ENCODE data around the gene ESR1.

Gene ESR1

DNA sequence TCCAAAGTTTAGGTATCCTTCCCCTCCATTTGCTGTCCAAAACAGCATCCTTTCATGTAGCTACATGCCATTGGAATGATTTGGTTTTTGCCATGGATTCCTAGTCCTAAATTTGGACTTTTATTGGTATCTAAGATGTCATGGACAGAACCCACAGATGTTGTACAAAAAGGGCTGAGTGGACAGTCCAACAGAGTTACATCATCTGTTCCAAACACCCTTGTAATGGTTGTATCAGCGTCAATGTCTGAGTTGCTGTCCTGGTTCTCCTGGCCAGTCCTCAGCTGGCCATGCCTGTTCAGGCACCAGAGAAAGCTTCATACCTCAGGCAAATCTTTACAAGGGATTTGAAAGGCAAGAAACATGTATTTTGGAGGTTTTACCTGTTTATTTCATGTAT, 191.3 kb downstream of the ESR1 start:
- DNase-seq (ENCODE audit: low read depth in 2 of 2) = no peak
- TF ChIP-seq, protein P1, sequence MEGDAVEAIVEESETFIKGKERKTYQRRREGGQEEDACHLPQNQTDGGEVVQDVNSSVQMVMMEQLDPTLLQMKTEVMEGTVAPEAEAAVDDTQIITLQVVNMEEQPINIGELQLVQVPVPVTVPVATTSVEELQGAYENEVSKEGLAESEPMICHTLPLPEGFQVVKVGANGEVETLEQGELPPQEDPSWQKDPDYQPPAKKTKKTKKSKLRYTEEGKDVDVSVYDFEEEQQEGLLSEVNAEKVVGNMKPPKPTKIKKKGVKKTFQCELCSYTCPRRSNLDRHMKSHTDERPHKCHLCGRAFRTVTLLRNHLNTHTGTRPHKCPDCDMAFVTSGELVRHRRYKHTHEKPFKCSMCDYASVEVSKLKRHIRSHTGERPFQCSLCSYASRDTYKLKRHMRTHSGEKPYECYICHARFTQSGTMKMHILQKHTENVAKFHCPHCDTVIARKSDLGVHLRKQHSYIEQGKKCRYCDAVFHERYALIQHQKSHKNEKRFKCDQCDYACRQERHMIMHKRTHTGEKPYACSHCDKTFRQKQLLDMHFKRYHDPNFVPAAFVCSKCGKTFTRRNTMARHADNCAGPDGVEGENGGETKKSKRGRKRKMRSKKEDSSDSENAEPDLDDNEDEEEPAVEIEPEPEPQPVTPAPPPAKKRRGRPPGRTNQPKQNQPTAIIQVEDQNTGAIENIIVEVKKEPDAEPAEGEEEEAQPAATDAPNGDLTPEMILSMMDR (IDR thresholded peaks at IDR 0.05; ENCODE audit: low read depth, low read length) = no peak

DNA sequence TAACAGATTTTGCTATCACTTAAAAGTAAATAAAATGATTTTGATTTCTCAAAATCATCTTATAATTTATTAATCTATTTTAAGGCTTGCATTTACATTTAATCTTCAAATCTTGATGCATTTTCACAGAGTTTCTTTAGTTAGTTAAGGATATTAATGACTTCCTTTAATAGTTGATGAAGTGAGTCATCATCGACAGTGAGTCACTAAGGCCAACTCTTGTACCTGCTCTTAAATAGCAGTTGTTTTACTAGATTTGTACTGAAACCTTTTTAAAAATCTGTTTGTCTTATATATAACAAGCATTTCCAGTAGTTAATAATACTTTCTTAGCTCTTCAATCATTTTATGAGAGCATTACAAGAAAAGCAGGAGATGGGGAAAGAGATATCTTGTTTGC, 191.7 kb downstream of the ESR1 start:
- H3K4me3 ChIP-seq (replicated peaks in 1 of 2; ENCODE audit: low read depth in 2 of 2, low read length in 2 of 2) = no peak overlapping the region
- peak in 1 of 2 donors; percentile 20 for DNase-seq (ENCODE audit: low read depth in 2 of 2)
- TF ChIP-seq, protein P1 (IDR thresholded peaks at IDR 0.05; ENCODE audit: low read depth, low read length) = no peak

More for the DNA sequence above, 191.3 kb downstream of the ESR1 start:
- H3K4me3 ChIP-seq (replicated peaks in 1 of 2; ENCODE audit: low read depth in 2 of 2, low read length in 2 of 2) = no peak overlapping the region

DNA sequence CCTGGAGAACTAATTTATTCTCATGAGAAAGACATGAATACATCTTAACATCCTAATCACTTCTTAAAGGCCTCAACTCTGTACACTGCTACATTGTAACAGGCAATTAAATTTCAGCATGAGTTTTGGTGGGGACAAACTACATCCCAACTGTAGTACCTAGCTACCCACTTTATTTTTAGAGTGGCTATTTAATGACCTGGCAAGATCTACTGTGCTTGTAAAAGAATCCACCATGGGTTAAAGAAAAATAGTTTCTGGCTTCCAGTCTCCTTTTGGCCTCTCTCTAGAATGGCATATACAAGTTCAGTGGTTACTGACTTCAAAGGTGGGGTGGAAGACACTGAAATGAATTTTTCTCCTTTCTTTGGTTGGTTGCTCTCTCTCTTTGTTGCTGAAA, 193.9 kb downstream of the ESR1 start:
- TF ChIP-seq, protein P1 (IDR thresholded peaks at IDR 0.05; ENCODE audit: low read depth, low read length) = no peak
- DNase-seq (ENCODE audit: low read depth in 2 of 2) = no peak
- no peak overlapping the region for H3K4me3 ChIP-seq (replicated peaks in 1 of 2; ENCODE audit: low read depth in 2 of 2, low read length in 2 of 2)

DNA sequence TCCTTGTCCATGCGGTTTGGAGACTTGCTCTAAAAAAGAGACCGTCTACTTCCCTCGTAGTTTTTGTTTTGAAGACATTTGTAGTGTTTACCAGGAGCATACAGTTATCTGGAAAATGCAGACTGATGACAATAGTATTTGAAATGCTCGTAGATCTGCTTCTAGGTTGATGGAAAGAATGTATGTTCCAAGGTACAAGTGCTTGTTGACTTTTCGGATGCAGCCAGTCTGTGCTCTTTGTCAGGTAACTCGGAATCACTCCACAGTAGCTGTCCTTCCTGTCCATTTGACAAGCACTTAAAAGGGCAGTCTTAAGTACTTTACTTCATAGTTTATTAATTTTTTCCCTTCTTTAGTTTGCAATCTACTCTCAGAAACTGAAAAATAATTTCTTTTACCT, 194.8 kb downstream of the ESR1 start:
- TF ChIP-seq, protein P1 (IDR thresholded peaks at IDR 0.05; ENCODE audit: low read depth, low read length) = no peak
- H3K4me3 ChIP-seq (replicated peaks in 1 of 2; ENCODE audit: low read depth in 2 of 2, low read length in 2 of 2) = no peak overlapping the region
- DNase-seq (ENCODE audit: low read depth in 2 of 2) = no peak

DNA sequence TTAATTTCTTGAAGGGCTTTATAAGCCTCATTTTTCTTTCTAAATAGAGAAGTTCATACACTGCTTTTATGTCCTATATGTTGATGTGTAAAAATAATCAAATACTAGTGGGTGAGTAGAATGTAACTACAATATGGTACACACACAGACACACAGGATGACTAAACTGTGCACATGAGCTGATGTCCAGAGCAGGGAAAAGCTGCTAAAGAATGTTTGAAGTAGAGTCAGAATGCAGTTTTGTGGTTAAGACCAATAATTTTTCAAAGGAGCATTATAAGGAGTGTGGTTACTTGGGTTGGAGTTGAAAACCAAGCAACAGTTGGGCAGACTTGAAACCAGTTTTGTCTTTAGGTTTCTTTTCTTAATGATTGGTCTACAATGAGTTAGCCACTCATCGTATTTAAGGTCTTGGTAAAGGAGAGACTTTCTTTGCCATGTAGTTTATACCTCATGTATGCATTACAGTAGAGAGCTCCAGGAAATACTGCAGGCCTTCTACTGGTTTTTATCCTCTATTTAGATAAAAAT, 196.6 kb downstream of the ESR1 start:
- TF ChIP-seq, protein P1 (IDR thresholded peaks at IDR 0.05; ENCODE audit: low read depth, low read length) = no peak
- peak in 1 of 2 donors; percentile 9 for DNase-seq (ENCODE audit: low read depth in 2 of 2)

DNA sequence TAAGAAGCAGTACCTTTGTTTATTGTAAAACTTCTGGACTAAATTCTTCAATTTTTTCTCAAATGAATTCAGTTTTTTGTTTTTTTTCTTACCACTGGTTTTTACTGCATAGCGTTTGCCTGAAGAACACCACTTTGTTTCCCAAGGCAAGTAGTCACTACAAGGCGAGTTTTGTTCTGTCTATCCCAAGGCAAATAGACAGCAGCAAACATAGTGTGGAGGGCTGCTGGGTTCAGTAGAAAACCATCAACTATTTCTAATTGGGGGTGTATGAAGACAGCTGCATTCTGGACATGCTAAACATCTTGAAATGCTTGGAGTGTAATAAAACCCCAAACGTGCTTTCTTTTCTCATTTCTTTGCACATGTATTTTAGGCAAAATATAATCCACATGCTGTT, 197.4 kb downstream of the ESR1 start:
- TF ChIP-seq, protein P1 (IDR thresholded peaks at IDR 0.05; ENCODE audit: low read depth, low read length) = no peak
- H3K4me3 ChIP-seq (replicated peaks in 1 of 2; ENCODE audit: low read depth in 2 of 2, low read length in 2 of 2) = no peak overlapping the region
- DNase-seq (ENCODE audit: low read depth in 2 of 2) = no peak

More for the DNA sequence above, 196.6 kb downstream of the ESR1 start:
- H3K4me3 ChIP-seq (replicated peaks in 1 of 2; ENCODE audit: low read depth in 2 of 2, low read length in 2 of 2) = no peak overlapping the region

DNA sequence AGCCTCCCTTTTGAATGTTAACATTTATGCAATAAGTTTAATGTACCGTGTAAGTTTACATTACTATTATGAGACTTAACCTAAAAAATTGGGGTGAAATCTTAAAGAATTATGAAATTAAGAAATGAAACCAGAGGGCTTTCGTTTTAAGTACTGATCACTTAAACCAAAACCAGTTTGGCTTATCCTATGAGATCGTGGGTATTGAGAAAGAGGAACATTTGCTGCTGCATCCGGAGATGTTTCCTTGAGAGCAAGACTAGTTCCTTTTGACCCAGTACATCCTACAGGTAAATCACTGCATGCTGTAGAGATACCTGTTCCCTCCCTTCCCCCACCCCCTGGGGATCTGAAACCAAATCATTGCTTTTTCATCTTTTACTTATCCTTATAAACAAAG, 201.3 kb downstream of the ESR1 start:
- H3K4me3 ChIP-seq (replicated peaks in 1 of 2; ENCODE audit: low read depth in 2 of 2, low read length in 2 of 2) = no peak overlapping the region
- no peak for DNase-seq (ENCODE audit: low read depth in 2 of 2)
- TF ChIP-seq, protein P1 (IDR thresholded peaks at IDR 0.05; ENCODE audit: low read depth, low read length) = no peak

Measured in cardiac fibroblast (primary cell).